ENCODE data around the gene MED15. TPM values are rescaled to one million over a fixed set of nuclear protein-coding genes. Genes with fewer than 3 reads are reported as not detected.

MED15 gene
- total RNA-seq: 41.4 and 68.0 TPM in 2 replicates

GRCh38 chr22:20507253-20508066, at the start of gene MED15:
MED15 (plus strand) TSS chr22:20507610; CDS start chr22:20507679, 69 bp downstream.

GRCh38 chr22:20494978-20495860, 12.2 kb upstream of the MED15 start, which contains the start of gene KLHL22:
KLHL22 (minus strand) TSS chr22:20495795; CDS start chr22:20489211, 6,584 bp downstream.

Other genes with a start within 250 kb of the MED15 start
- 7.0 and 12.4 TPM in 2 replicates for gene RTN4R, start 239.3 kb upstream of the MED15 start, total RNA-seq
- 51.1 and 52.6 TPM in 2 replicates for gene DGCR6L, start 187.6 kb upstream of the MED15 start, total RNA-seq
- gene ZNF74, start 113.5 kb upstream of the MED15 start, total RNA-seq: 14.7 and 27.5 TPM in 2 replicates
- 2.6 and 3.0 TPM in 2 replicates for gene SCARF2, start 69.8 kb upstream of the MED15 start, total RNA-seq
- 9.8 and 15.2 TPM in 2 replicates for gene KLHL22, start 11.8 kb upstream of the MED15 start, total RNA-seq